Psoas muscle (tissue), 8 donors: ENCODE measurements around the gene SGO1. TPM values are rescaled to one million over a fixed set of nuclear protein-coding genes. Genes with fewer than 3 reads are reported as not detected.
A peak's percentile ranks its signal among the peaks of the same experiment; 100 is the strongest.

Source experiments
- ATAC-seq, 4 donors: fragments of 200-7000 bp; cut with Tn5 transposase; one replicate each; pipeline ENCODE4 v1.9.1; 2020; ENCODE audit warnings: moderate library complexity in 3 of 4, mild to moderate bottlenecking in 2 of 4
- DNase-seq, 2 donors: peaks; one replicate each; pipeline ENCODE4 v3.0.0-alpha.2; 2020
- H3K27ac ChIP-seq: fragments of 200-600 bp; one replicate; pipeline ENCODE4 v1.8.0; 2022
- H3K27me3 ChIP-seq, 3 donors: fragments of 200-600 bp in 1 of 3; one replicate each; pipeline versions ENCODE4 v1.6.1 to v1.8.0; 2013 to 2022; ENCODE audit warnings: low read length in 2 of 3, mild to moderate bottlenecking in 2 of 3, moderate library complexity in 1 of 3; ENCODE audit not compliant: insufficient read depth in 3 of 3
- H3K36me3 ChIP-seq, 2 donors: fragments of 200-600 bp in 1 of 2; one replicate each; pipeline versions ENCODE4 v1.6.1 to v1.8.0; 2013 to 2022; ENCODE audit warnings: low read depth in 1 of 2, mild to moderate bottlenecking in 1 of 2, moderate library complexity in 1 of 2; ENCODE audit not compliant: insufficient read depth in 1 of 2
- H3K4me1 ChIP-seq: fragments of 200-600 bp; one replicate; pipeline ENCODE4 v1.8.0; 2022
- H3K4me3 ChIP-seq: fragments of 200-600 bp; one replicate; pipeline ENCODE4 v1.8.0; 2022; ENCODE audit warnings: mild to moderate bottlenecking
- H3K9me3 ChIP-seq: fragments of 200-600 bp; one replicate; pipeline ENCODE4 v1.8.0; 2022
- CTCF ChIP-seq: fragments of 200-600 bp; IDR thresholded peaks from one replicate; pipeline ENCODE4 v1.8.0; 2022; ENCODE audit warnings: antibody characterized with exemption
- WGBS, 3 donors: extraction: QIAGEN DNeasy Blood & Tissue Kit; methylation state at CpG; one replicate each; pipeline versions ENCODE4 v1.1.6 to v1.1.7; 2013; 5-methylcytosine and 5-hydroxymethylcytosine counted together
- intact Hi-C, 2 donors: fragments of 100-400 bp; cut with DNase I; formaldehyde crosslinking; loops; one replicate each; pipeline versions ENCODE4 v1.11.0 to v1.14.2; 2022
- polyA plus RNA-seq, 3 donors: library from polyadenylated mRNA; stranded (reverse); fragments of 200-250 nt; gene quantifications; one replicate each; pipeline ENCODE4 v1.2.3, GENCODE V29; 2013
- total RNA-seq, 4 donors: library from RNA; stranded (reverse); fragmentation: NEBNext Ultra II Directional in 2 of 4; extraction: Animal tissue kit (Norgen Biotek cat#: 25700) in 2 of 4; gene quantifications; one replicate each; pipeline versions ENCODE4 v1.2.1 to v1.2.4, GENCODE V29; 2021 to 2023
- donor health status: healthy with polysubstance abuse.
- donor health status: DM: no; HTN: no; CAD: no; lungs with moderate emphysema.
- donor health status: Bipolar disorder and iron deficiency.
- donor health status: healthy.
- donor health status: DM: yes; HTN: yes; CAD: no.
- donor health status: DM: no; HTN: no; CAD: no.
- donor health status: DM: no; HTN: no; CAD: no.
- donor health status: DM: yes; HTN: yes; CAD: no.

The SGO1 gene
- total and polyA plus RNA-seq, 7 donors: 0.03 to 0.05 TPM; not detected in 5

GRCh38 chr3:20141851-20142250, 44.2 kb downstream of the SGO1 start:
- ATAC-seq (peak; percentile 75 to 95 (median 91)), DNase-seq (peak; percentile 21 to 70)
- 9 to 17% (median 14%) methylated on average over 7 of the region's 7 CpGs for WGBS, 3 donors
- Histone ChIP-seq H3K4me3 (no peak overlapping the region), H3K27ac (no peak overlapping the region), H3K4me1 (no peaks in the 10 kb centered on the region), H3K36me3 (peaks cover 5 to 40% of the 10 kb centered on the region in 2 donors), H3K27me3 (no peaks in the 10 kb centered on the region), H3K9me3 (no peaks in the 10 kb centered on the region)
- TF ChIP-seq CTCF: no peak
- intact Hi-C loops: loop anchor here in 1 of 2 donors (5.0 kb wide), 1 partner anchor 40 kb away; no protein-coding TSS in a partner anchor

GRCh38 chr3:20141316-20141715, 44.7 kb downstream of the SGO1 start:
- H3K36me3 ChIP-seq: peaks cover 3 to 43% of the 10 kb centered on the region in 2 donors
- DNase-seq (no peak), ATAC-seq (peak in 1 of 4 donors; percentile 51)
- no peak overlapping the region for H3K27ac ChIP-seq
- H3K27me3 ChIP-seq: no peaks in the 10 kb centered on the region
- H3K9me3 ChIP-seq: no peaks in the 10 kb centered on the region
- no peaks in the 10 kb centered on the region for H3K4me1 ChIP-seq
- intact Hi-C loops: loop anchor here in 1 of 2 donors (5.0 kb wide), 1 partner anchor 41 kb away; no protein-coding TSS in a partner anchor
- no peak overlapping the region for H3K4me3 ChIP-seq
- 25 to 48% (median 33%) methylated on average over 2 of the region's 2 CpGs for WGBS, 3 donors
- TF ChIP-seq CTCF: no peak

DNA sequence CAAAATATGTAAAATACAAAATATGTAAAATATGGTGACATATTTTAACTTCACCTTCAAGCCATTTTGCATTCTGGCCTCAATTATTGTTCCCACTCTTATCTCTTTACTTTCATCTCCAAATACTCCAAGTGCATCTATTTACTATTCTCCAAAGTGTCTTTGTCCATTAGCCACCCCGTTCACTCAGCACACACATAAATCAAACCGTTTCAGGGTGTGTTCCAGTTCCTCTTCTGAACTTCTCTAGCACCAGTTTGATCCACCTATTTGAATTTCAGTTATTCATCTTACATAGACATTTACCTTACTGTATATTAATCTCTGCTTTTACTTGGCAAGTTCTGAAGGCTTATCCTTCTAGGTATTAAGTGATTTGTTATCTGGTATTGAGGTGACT, 45.1 kb downstream of the SGO1 start:
- intact Hi-C loops: loop anchor here in 1 of 2 donors (5.0 kb wide), 1 partner anchor 41 kb away; no protein-coding TSS in a partner anchor
- 35 to 71% (median 57%) methylated on average over 2 of the region's 2 CpGs for WGBS, 3 donors
- Histone ChIP-seq H3K9me3 (no peaks in the 10 kb centered on the region), H3K27me3 (no peaks in the 10 kb centered on the region), H3K36me3 (peaks cover 3 to 43% of the 10 kb centered on the region in 2 donors), H3K4me1 (no peaks in the 10 kb centered on the region), H3K4me3 (no peak overlapping the region), H3K27ac (no peak overlapping the region)
- no peak for DNase-seq
- no peak for ATAC-seq
- no peak for TF ChIP-seq CTCF

GRCh38 chr3:20137647-20138046, 48.4 kb downstream of the SGO1 start:
- no peak for TF ChIP-seq CTCF
- ATAC-seq: no peak
- no peak for DNase-seq
- H3K36me3 ChIP-seq: peaks cover 3 to 38% of the 10 kb centered on the region in 2 donors
- H3K4me1 ChIP-seq: no peaks in the 10 kb centered on the region
- intact Hi-C loops: no loop called here
- no peak overlapping the region for H3K27ac ChIP-seq
- no peak overlapping the region for H3K4me3 ChIP-seq
- no peaks in the 10 kb centered on the region for H3K27me3 ChIP-seq
- H3K9me3 ChIP-seq: no peaks in the 10 kb centered on the region
- WGBS, 3 donors: 70 to 83% (median 77%) methylated on average over 4 of the region's 4 CpGs

- peaks cover 3 to 36% of the 10 kb centered on the region in 2 donors for H3K36me3 ChIP-seq
- H3K27ac ChIP-seq: no peak overlapping the region
These were observed 49.8 kb downstream of the SGO1 start for GRCh38 chr3:20136231-20136630.

More at GRCh38 chr3:20136231-20136630, 49.8 kb downstream of the SGO1 start:
- intact Hi-C loops: no loop called here
- Histone ChIP-seq H3K4me1 (no peaks in the 10 kb centered on the region), H3K27me3 (no peaks in the 10 kb centered on the region), H3K9me3 (no peaks in the 10 kb centered on the region), H3K4me3 (no peak overlapping the region)
- WGBS, 3 donors: 84 to 92% (median 89%) methylated on average over 1 of the region's 1 CpG
- DNase-seq: no peak
- no peak for TF ChIP-seq CTCF
- no peak for ATAC-seq
